ENCODE measurements around the gene ALDH1A3.

DNA sequence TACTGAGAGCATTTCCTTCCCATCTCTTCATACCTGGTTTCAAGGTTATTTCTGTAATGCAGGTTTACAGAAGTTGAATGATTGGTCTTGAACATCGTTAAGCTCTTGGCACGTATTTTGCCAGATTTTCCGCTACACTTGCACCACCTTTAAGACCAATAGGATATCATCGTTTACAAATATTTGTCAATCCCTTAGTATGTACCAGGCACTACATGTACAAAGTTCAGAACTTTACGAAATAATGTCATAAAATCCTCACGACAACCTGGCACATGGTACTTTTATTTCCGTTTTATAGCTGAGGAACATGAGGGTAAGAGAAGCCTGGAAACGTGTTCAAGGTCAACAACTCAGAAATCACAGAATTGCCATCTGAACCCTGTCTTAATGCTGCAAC lies 45.8 kb downstream of the ALDH1A3 start:
- TF ChIP-seq, protein P1, sequence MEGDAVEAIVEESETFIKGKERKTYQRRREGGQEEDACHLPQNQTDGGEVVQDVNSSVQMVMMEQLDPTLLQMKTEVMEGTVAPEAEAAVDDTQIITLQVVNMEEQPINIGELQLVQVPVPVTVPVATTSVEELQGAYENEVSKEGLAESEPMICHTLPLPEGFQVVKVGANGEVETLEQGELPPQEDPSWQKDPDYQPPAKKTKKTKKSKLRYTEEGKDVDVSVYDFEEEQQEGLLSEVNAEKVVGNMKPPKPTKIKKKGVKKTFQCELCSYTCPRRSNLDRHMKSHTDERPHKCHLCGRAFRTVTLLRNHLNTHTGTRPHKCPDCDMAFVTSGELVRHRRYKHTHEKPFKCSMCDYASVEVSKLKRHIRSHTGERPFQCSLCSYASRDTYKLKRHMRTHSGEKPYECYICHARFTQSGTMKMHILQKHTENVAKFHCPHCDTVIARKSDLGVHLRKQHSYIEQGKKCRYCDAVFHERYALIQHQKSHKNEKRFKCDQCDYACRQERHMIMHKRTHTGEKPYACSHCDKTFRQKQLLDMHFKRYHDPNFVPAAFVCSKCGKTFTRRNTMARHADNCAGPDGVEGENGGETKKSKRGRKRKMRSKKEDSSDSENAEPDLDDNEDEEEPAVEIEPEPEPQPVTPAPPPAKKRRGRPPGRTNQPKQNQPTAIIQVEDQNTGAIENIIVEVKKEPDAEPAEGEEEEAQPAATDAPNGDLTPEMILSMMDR (IDR thresholded peaks at IDR 0.05 in 2 of 3, conservative IDR thresholded peaks at IDR 0.05 in 1 of 3; ENCODE audit: borderline replicate concordance in 1 of 3, insufficient read depth in 1 of 3, low read depth in 2 of 3, low read length in 2 of 3), result no peak
- TF ChIP-seq POLR2A (IDR thresholded peaks at IDR 0.05; ENCODE audit: borderline replicate concordance, extremely low read depth, insufficient read depth, insufficient read length) (no peak), EZH2 (IDR thresholded peaks at IDR 0.05) (no peak), ZNF274 (IDR thresholded peaks at IDR 0.05; ENCODE audit: low read depth, low read length) (no peak), CBX3 (IDR thresholded peaks at IDR 0.05; ENCODE audit: low read depth) (no peak), FOSL1 (IDR thresholded peaks at IDR 0.05; ENCODE audit: low read depth) (no peak), TCF7L2 (IDR thresholded peaks at IDR 0.05; ENCODE audit: borderline replicate concordance, extremely low read depth, insufficient read depth, insufficient read length) (no peak), CEBPB (IDR thresholded peaks at IDR 0.05; ENCODE audit: low read depth) (no peak)
- TF ChIP-seq, protein P2, sequence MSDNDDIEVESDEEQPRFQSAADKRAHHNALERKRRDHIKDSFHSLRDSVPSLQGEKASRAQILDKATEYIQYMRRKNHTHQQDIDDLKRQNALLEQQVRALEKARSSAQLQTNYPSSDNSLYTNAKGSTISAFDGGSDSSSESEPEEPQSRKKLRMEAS (IDR thresholded peaks at IDR 0.05), result no peak
- TF ChIP-seq, protein P3, sequence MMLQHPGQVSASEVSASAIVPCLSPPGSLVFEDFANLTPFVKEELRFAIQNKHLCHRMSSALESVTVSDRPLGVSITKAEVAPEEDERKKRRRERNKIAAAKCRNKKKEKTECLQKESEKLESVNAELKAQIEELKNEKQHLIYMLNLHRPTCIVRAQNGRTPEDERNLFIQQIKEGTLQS (IDR thresholded peaks at IDR 0.05), result no peak

Data from HCT116 (cell line).